ENCODE measurements around the gene LNPEP.
"Not testable (repeated sequence)": the region's sequence is repeated elsewhere in the genome, so short reads cannot be mapped to it uniquely, and the experiment has no call there.

The LNPEP gene

GRCh38 chr5:97063251-97063650, 127.4 kb downstream of the LNPEP start:
- DNase-seq (ENCODE audit: low spot score) = no peak

GRCh38 chr5:97065475-97065874, 129.6 kb downstream of the LNPEP start:
- DNase-seq (ENCODE audit: low spot score) = no peak

- DNase-seq (ENCODE audit: low spot score) = no peak
Observed at GRCh38 chr5:97067296-97067850, 131.5 kb downstream of the LNPEP start.

- no peak for DNase-seq (ENCODE audit: low spot score)
Observed at GRCh38 chr5:97070234-97070633, 134.4 kb downstream of the LNPEP start.

- DNase-seq (ENCODE audit: low spot score) = no peak
Observed at GRCh38 chr5:97071101-97071500, 135.2 kb downstream of the LNPEP start.

GRCh38 chr5:97071993-97072392, 136.1 kb downstream of the LNPEP start:
- no peak for DNase-seq (ENCODE audit: low spot score)

GRCh38 chr5:97072696-97073095, 136.8 kb downstream of the LNPEP start:
- no peak for DNase-seq (ENCODE audit: low spot score)

GRCh38 chr5:97073420-97073819, 137.5 kb downstream of the LNPEP start:
- DNase-seq (ENCODE audit: low spot score) = no peak

GRCh38 chr5:97074859-97075489, 139.1 kb downstream of the LNPEP start:
- no peak for DNase-seq (ENCODE audit: low spot score)

- no peak for DNase-seq (ENCODE audit: low spot score)
Observed at GRCh38 chr5:97075649-97076048, 139.8 kb downstream of the LNPEP start.

- no peak for DNase-seq (ENCODE audit: low spot score)
Observed at GRCh38 chr5:97076098-97076497, 140.2 kb downstream of the LNPEP start.

GRCh38 chr5:97077246-97077645, 141.4 kb downstream of the LNPEP start:
- DNase-seq (ENCODE audit: low spot score) = no peak

GRCh38 chr5:97078958-97079743, 143.3 kb downstream of the LNPEP start:
- DNase-seq (ENCODE audit: low spot score) = no peak

GRCh38 chr5:97084782-97085458, 149.0 kb downstream of the LNPEP start:
- not testable (repeated sequence) for DNase-seq (ENCODE audit: low spot score)

- DNase-seq (ENCODE audit: low spot score) = no peak
Observed at GRCh38 chr5:97085459-97086181, 149.7 kb downstream of the LNPEP start.
